H9 (cell line): ENCODE results near the gene ZFP36. TPM values are rescaled to one million over a fixed set of nuclear protein-coding genes. Genes with fewer than 3 reads are reported as not detected.

Experiments
- DNase-seq: peaks from one replicate; pipeline ENCODE4 v3.0.0-alpha.2; 2017
- H2AFZ ChIP-seq: one replicate; pipeline ENCODE4 v1.6.1; 2013; ENCODE audit warnings: mild to moderate bottlenecking, low read length, control low read depth, moderate library complexity
- H2AK5ac ChIP-seq: 2 replicates; pipeline ENCODE4 v1.6.1; 2013; ENCODE audit warnings: low read length, control low read depth, mixed read lengths; ENCODE audit not compliant: insufficient read length
- H2BK120ac ChIP-seq: one replicate; pipeline ENCODE4 v1.6.1; 2013; ENCODE audit warnings: low read depth, mild to moderate bottlenecking, low read length, control low read depth, inconsistent platforms; ENCODE audit not compliant: poor library complexity, severe bottlenecking
- H2BK12ac ChIP-seq: 2 replicates; pipeline ENCODE4 v1.6.1; 2013; ENCODE audit warnings: low read length, control low read depth, mixed read lengths, low read depth; ENCODE audit not compliant: insufficient read length
- H2BK15ac ChIP-seq: 2 replicates; pipeline ENCODE4 v1.6.1; 2013; ENCODE audit warnings: low read depth, low read length, control low read depth
- H2BK20ac ChIP-seq: one replicate; pipeline ENCODE4 v1.6.1; 2013; ENCODE audit warnings: low read depth, mild to moderate bottlenecking, low read length, control low read depth, inconsistent platforms; ENCODE audit not compliant: poor library complexity, severe bottlenecking
- H2BK5ac ChIP-seq: 2 replicates; pipeline ENCODE4 v1.6.1; 2013; ENCODE audit warnings: low read length, control low read depth, mixed read lengths; ENCODE audit not compliant: insufficient read length
- H3K14ac ChIP-seq: 2 replicates; pipeline ENCODE4 v1.6.1; 2013; ENCODE audit warnings: low read length, control low read depth; ENCODE audit not compliant: insufficient read depth
- H3K18ac ChIP-seq: 2 replicates; pipeline ENCODE4 v1.6.1; 2013; ENCODE audit warnings: low read depth, mild to moderate bottlenecking, mixed read lengths, low read length, control low read depth; ENCODE audit not compliant: insufficient read length
- H3K23ac ChIP-seq: 2 replicates; pipeline ENCODE4 v1.6.1; 2013; ENCODE audit warnings: low read length, control low read depth, mixed read lengths, low read depth; ENCODE audit not compliant: insufficient read length
- H3K23me2 ChIP-seq: 2 replicates; pipeline ENCODE4 v1.6.1; 2013; ENCODE audit warnings: low read depth, mild to moderate bottlenecking, mixed read lengths, low read length, control low read depth; ENCODE audit not compliant: insufficient read length, poor library complexity, severe bottlenecking
- H3K27ac ChIP-seq: 2 replicates; pipeline ENCODE4 v1.5.1; 2013; ENCODE audit warnings: low read length, control low read depth, mixed read lengths, low read depth; ENCODE audit not compliant: insufficient read length
- H3K27me3 ChIP-seq: 2 replicates; pipeline ENCODE4 v1.6.1; 2013; ENCODE audit warnings: low read length, control low read depth, inconsistent platforms; ENCODE audit not compliant: insufficient read depth
- H3K4ac ChIP-seq: 2 replicates; pipeline ENCODE4 v1.6.1; 2013; ENCODE audit warnings: low read depth, mild to moderate bottlenecking, control low read depth, inconsistent platforms, low read length, moderate library complexity
- H3K4me1 ChIP-seq: 2 replicates; pipeline ENCODE4 v1.6.1; 2013; ENCODE audit warnings: low read length, control low read depth, inconsistent platforms; ENCODE audit not compliant: insufficient read depth
- H3K4me2 ChIP-seq: 2 replicates; pipeline ENCODE4 v1.6.1; 2013; ENCODE audit warnings: low read length, control low read depth, mixed read lengths; ENCODE audit not compliant: insufficient read length, insufficient read depth
- H3K56ac ChIP-seq: 2 replicates; pipeline ENCODE4 v1.6.1; 2013; ENCODE audit warnings: low read depth, mild to moderate bottlenecking, mixed read lengths, low read length, control low read depth; ENCODE audit not compliant: insufficient read length
- H3K79me1 ChIP-seq: 2 replicates; pipeline ENCODE4 v1.6.1; 2013; ENCODE audit warnings: low read depth, mild to moderate bottlenecking, moderate library complexity, low read length, control low read depth, inconsistent platforms; ENCODE audit not compliant: insufficient read depth, poor library complexity, severe bottlenecking
- H3K79me2 ChIP-seq: 2 replicates; pipeline ENCODE4 v1.6.1; 2013; ENCODE audit warnings: low read length, control low read depth, inconsistent platforms; ENCODE audit not compliant: insufficient read depth
- H3K9ac ChIP-seq: 2 replicates; pipeline ENCODE4 v1.6.1; 2013; ENCODE audit warnings: low read length, control low read depth, mixed read lengths; ENCODE audit not compliant: insufficient read length; ENCODE audit errors: extremely low read depth
- H3K9me3 ChIP-seq: one replicate; pipeline ENCODE4 v1.6.1; 2013; ENCODE audit warnings: low read depth, low read length, inconsistent platforms; ENCODE audit not compliant: control insufficient read depth
- H3T11ph ChIP-seq: one replicate; pipeline ENCODE4 v1.6.1; 2013; ENCODE audit warnings: mild to moderate bottlenecking, low read length, control low read depth, inconsistent platforms
- H4K20me1 ChIP-seq: one replicate; pipeline ENCODE4 v1.6.1; 2013; ENCODE audit not compliant: control insufficient read depth, insufficient read length, insufficient read depth
- H4K5ac ChIP-seq: 2 replicates; pipeline ENCODE4 v1.6.1; 2013; ENCODE audit warnings: low read depth, mild to moderate bottlenecking, mixed read lengths, low read length, control low read depth; ENCODE audit not compliant: insufficient read length
- H4K8ac ChIP-seq: replicated peaks from 2 replicates; pipeline ENCODE4 v1.6.1; 2013; ENCODE audit warnings: low read length, control low read depth, mixed read lengths, low read depth; ENCODE audit not compliant: insufficient read length
- H4K91ac ChIP-seq: 2 replicates; pipeline ENCODE4 v1.6.1; 2013; ENCODE audit warnings: low read depth, mild to moderate bottlenecking, moderate library complexity, mixed read lengths, low read length, control low read depth; ENCODE audit not compliant: insufficient read length
- H3K27ac Mint-ChIP-seq, 3 experiments: 2 replicates in 2 of 3; 3 replicates in 1 of 3; pipeline ENCODE4 v1.8.0; 2020 to 2021; ENCODE audit warnings: mixed read lengths in 3 of 3, mild to moderate bottlenecking in 1 of 3, moderate library complexity in 1 of 3
- H3K27me3 Mint-ChIP-seq: 2 replicates; pipeline ENCODE4 v1.8.0; 2021; ENCODE audit warnings: low read depth, mild to moderate bottlenecking, moderate library complexity, mixed read lengths
- H3K36me3 Mint-ChIP-seq, 3 experiments: 2 replicates in 2 of 3; 3 replicates in 1 of 3; pipeline ENCODE4 v1.8.0; 2020 to 2021; ENCODE audit warnings: low read depth in 3 of 3, mixed read lengths in 3 of 3; ENCODE audit not compliant: insufficient read depth in 1 of 3
- H3K4me1 Mint-ChIP-seq, 2 experiments: 2 replicates each; pipeline ENCODE4 v1.8.0; 2020; ENCODE audit warnings: mixed read lengths in 2 of 2
- H3K4me3 Mint-ChIP-seq, 2 experiments: 2 replicates in 1 of 2; 3 replicates in 1 of 2; pipeline ENCODE4 v1.8.0; 2020 to 2021; ENCODE audit warnings: mild to moderate bottlenecking in 2 of 2, mixed read lengths in 2 of 2, moderate library complexity in 1 of 2
- H3K9me3 Mint-ChIP-seq, 2 experiments: 2 replicates in 1 of 2; 3 replicates in 1 of 2; pipeline ENCODE4 v1.8.0; 2020; ENCODE audit warnings: mild to moderate bottlenecking in 2 of 2, mixed read lengths in 2 of 2, moderate library complexity in 1 of 2
- CTCF ChIP-seq: fragments of 200-600 bp; sonication (generic); conservative IDR thresholded peaks from 3 replicates; pipeline ENCODE4 v1.8.0; 2021; ENCODE audit warnings: antibody characterized with exemption, mild to moderate bottlenecking
- whole genome bisulfite sequencing: extraction: QIAGEN DNeasy Blood & Tissue Kit; methylation state at CpG from one replicate; pipeline ENCODE4 v1.1.7; 2013; ENCODE audit warnings: missing lambda C conversion rate, low lambda C conversion rate, mixed read lengths; ENCODE audit not compliant: insufficient read length; ENCODE audit errors: extremely low coverage; 5-methylcytosine and 5-hydroxymethylcytosine counted together
- total RNA-seq: library from RNA; stranded (reverse); gene quantifications from 2 replicates; pipeline ENCODE4 v1.2.1, GENCODE V29; 2021

Gene ZFP36
- total RNA-seq, 1 experiment from 2014 or later, result 14.6 TPM

GRCh38 chr19:39424934-39425333 is 18.3 kb downstream of the ZFP36 start:
- Histone ChIP-seq H3K4ac (no peak overlapping the region), H3K79me1 (no peaks in the 10 kb centered on the region), H4K91ac (no peak overlapping the region), H2BK5ac (no peak overlapping the region), H2BK15ac (no peak overlapping the region), H3K23me2 (no peaks in the 10 kb centered on the region), H3K9me3 (no peaks in the 10 kb centered on the region), H3K27me3 (no peaks in the 10 kb centered on the region), H3K18ac (no peak overlapping the region), H2BK12ac (no peak overlapping the region), H3K9ac (no peak overlapping the region), H3T11ph (no peak overlapping the region), H4K5ac (no peak overlapping the region), H2BK20ac (no peak overlapping the region), H3K4me1 (peaks cover 7% of the 10 kb centered on the region; the same call in 1 of the 2 replicates), H4K20me1 (no peaks in the 10 kb centered on the region), H3K27ac (no peak overlapping the region), H4K8ac (no peak overlapping the region), H3K79me2 (no peaks in the 10 kb centered on the region), H3K14ac (no peak overlapping the region), H2AK5ac (no peak overlapping the region), H3K23ac (no peak overlapping the region), H3K4me2 (no peak overlapping the region), H2AFZ (no peak overlapping the region), H3K56ac (no peak overlapping the region), H2BK120ac (no peak overlapping the region)
- no peak for TF ChIP-seq CTCF
- Mint-ChIP-seq H3K9me3 (no peaks in the 10 kb centered on the region), H3K4me1 (peaks cover 26 to 31% of the 10 kb centered on the region in 2 experiments), H3K4me3 (no peak overlapping the region), H3K27ac (no peak overlapping the region; a peak in 1 of 7 replicates), H3K27me3 (no peaks in the 10 kb centered on the region), H3K36me3 (peaks cover 23 to 60% (median 51%) of the 10 kb centered on the region in 3 experiments)
- WGBS, result no CpG with 5 or more reads among the region's 16 CpGs
- no peak for DNase-seq
